Measurements from ENCODE around the gene KRT32. TPM values are rescaled to one million over a fixed set of nuclear protein-coding genes. Genes with fewer than 3 reads are reported as not detected.
A peak's percentile ranks its signal among the peaks of the same experiment; 100 is the strongest.

The KRT32 gene
- total and polyA plus RNA-seq, 10 donors = not detected

DNA sequence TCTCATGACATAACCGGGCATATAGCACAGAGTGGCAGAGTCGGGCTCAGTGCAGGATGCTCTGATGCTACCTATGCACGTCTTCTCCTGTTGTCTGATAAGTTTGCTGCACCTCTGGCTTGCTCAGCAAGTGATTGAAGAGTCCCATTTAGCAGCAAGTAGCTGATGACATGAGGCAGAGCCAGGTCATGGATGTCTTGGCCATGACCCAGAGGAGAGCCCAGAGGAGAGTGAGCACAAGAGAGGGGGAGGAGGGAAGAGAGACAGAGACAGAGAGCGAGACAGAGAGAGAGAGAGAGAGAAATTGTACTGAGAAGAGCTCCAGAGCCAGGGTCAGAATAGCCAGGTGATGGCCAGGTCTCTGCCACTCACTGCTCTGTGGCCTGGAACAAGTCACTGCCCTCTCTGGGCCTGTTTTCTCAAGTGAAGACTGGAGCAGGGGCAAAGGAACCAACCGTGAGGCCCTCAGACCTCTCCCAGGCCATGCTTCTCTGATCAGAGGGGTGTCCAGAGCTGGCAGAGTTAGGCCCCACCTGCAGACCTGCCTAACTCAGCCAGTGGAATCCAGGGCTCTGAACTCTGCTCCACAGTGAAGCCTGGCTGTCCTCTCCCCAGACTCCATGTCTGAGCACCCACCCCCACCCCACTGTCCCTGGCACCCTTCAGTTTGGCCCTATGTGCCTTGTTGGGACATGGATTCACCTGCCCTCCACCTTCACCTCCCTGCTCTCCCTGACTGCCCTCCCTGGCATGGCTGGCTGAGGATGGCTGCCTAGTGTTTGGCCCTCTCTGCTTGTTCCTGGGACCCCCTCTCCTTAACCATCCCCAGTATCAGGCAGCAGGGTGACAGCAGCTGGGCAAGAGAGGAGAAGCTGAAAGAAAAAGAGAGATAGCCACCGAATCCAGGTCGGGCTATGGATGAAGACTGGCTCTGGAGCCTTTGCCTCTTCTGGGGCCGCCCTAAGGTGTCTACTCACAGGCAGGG, 18.0 kb upstream of the KRT32 start:
- 73 to 91% (median 82%) methylated on average over 7 to 8 of the region's 8 CpGs for WGBS, 5 donors
- Histone ChIP-seq H3K9me3 (no peaks in the 10 kb centered on the region), H3K4me3 (no peak overlapping the region), H3K36me3 (no peaks in the 10 kb centered on the region), H3K27ac (no peak overlapping the region), H3K4me1 (peaks cover 0 to 19% (median 2%) of the 10 kb centered on the region in 6 donors), H3K27me3 (replicated peaks in 1 of 7) (peaks cover 0 to 19% (median 0%) of the 10 kb centered on the region in 7 donors)
- intact Hi-C loops (cut with DNase I; ENCODE audit: low total_unique reads) = no loop called here
- TF ChIP-seq CTCF (IDR thresholded peaks at IDR 0.05 in 8 of 11, conservative IDR thresholded peaks at IDR 0.05 in 3 of 11) (no peak), POLR2AphosphoS5 (IDR thresholded peaks at IDR 0.05) (no peak), POLR2A (IDR thresholded peaks at IDR 0.05) (no peak)
- no peak for DNase-seq

DNA sequence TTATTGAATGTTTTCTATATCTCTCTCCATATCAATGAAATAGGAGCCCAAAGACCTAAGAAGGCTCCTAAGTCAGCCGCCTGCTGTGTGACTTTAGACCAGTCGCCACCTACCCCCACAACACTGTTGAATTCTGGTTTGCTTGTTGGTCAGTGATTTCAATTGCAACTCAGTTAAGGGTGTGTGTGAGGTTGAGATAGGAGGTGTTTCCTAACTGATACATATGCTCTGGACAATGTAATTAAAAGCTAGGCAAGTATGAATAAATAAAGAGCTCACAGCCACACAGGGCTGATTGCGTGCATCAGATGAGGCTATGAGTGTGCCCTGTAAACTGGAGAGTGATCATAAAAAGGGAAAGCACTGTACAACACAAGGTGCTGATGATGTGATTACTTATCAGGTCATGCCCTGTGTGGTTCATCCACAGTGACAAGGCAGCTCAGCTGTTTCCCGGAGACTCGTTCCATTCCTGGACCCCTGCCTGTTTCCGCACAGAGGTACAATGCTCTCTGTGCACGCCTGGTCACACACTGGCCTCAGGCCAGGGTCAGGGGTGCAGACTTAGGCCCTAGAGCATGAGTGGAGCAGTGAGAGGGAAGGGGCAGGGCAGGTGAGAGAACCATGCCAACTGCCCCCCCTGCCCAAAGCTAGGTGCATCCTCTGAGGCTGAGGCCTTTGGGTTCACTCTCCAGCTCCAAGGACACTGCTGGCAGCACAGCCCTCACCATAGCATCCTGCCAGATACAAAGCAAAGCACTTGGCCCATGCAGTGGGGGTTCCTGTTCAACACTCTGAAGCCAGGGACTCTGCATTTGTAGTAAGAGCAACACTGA, 17.0 kb upstream of the KRT32 start:
- H3K9me3 ChIP-seq = no peaks in the 10 kb centered on the region
- 77 to 90% (median 80%) methylated on average over 6 to 7 of the region's 7 CpGs for WGBS, 5 donors
- H3K27ac ChIP-seq = no peak overlapping the region
- no peaks in the 10 kb centered on the region for H3K36me3 ChIP-seq
- H3K27me3 ChIP-seq (replicated peaks in 1 of 7) = peaks cover 0 to 19% (median 0%) of the 10 kb centered on the region in 7 donors
- no peak for DNase-seq
- no peak overlapping the region for H3K4me3 ChIP-seq
- TF ChIP-seq CTCF (IDR thresholded peaks at IDR 0.05 in 8 of 11, conservative IDR thresholded peaks at IDR 0.05 in 3 of 11) (no peak), POLR2AphosphoS5 (IDR thresholded peaks at IDR 0.05) (peak in 1 of 3 donors; percentile 37)
- H3K4me1 ChIP-seq = peaks cover 0 to 20% (median 5%) of the 10 kb centered on the region in 6 donors
- intact Hi-C loops (cut with DNase I; ENCODE audit: low total_unique reads) = no loop called here

DNA sequence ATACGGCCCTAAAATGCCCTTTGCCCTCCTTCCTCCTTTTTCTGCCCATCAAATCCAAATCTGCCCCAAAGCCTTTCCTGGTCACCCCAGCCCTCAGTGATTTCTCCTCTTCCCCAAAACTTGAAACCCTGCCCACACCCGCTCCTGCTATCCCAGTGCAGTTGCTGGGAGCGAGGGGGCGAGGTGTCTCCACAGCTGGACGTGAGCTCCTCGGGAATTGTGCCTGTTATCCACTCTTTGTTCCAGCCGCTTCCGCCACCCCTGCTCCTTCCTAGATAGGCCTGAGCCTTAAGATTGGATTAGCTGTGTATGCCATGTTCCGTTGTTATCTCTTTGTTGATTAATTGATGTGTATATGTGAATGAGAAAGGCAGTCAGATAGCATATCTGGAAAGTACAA, 16.3 kb upstream of the KRT32 start:
- no peak for DNase-seq
- H3K4me1 ChIP-seq = peaks cover 0 to 20% (median 5%) of the 10 kb centered on the region in 6 donors
- intact Hi-C loops (cut with DNase I; ENCODE audit: low total_unique reads) = no loop called here
- WGBS, 5 donors = 89 to 97% (median 92%) methylated on average over 9 of the region's 9 CpGs
- no peak overlapping the region for H3K27ac ChIP-seq
- H3K4me3 ChIP-seq = no peak overlapping the region
- no peaks in the 10 kb centered on the region for H3K36me3 ChIP-seq
- TF ChIP-seq POLR2A (IDR thresholded peaks at IDR 0.05) = no peak
- no peak for TF ChIP-seq CTCF (IDR thresholded peaks at IDR 0.05 in 8 of 11, conservative IDR thresholded peaks at IDR 0.05 in 3 of 11)
- no peak for TF ChIP-seq POLR2AphosphoS5 (IDR thresholded peaks at IDR 0.05)
- H3K27me3 ChIP-seq (replicated peaks in 1 of 7) = peaks cover 0 to 19% (median 0%) of the 10 kb centered on the region in 7 donors
- H3K9me3 ChIP-seq = no peaks in the 10 kb centered on the region
